ENCODE measurements around the gene FKBP2. TPM values are rescaled to one million over a fixed set of nuclear protein-coding genes. Genes with fewer than 3 reads are reported as not detected.

The FKBP2 gene
- total RNA-seq, 4 donors from 2014 or later, result 20.2 to 54.7 (median 27.6) TPM

- DNase-seq (peak in 1 of 2 donors; percentile 73), ATAC-seq (peak; percentile 3 to 13)
- H3K9me3 ChIP-seq, result no peaks in the 10 kb centered on the region
- H3K4me1 ChIP-seq, result peaks cover 22 to 25% of the 10 kb centered on the region in 2 donors
- peaks cover 0 to 5% (median 5%) of the 10 kb centered on the region in 3 donors for H3K27me3 ChIP-seq
- TF ChIP-seq POLR2A (IDR thresholded peaks at IDR 0.05) (no peak), CTCF (IDR thresholded peaks at IDR 0.05 in 4 of 5, conservative IDR thresholded peaks at IDR 0.05 in 1 of 5) (peak in 1 of 5 experiments; percentile 10)
- H3K27ac ChIP-seq, result peak overlapping the region; percentile 90 to 97 (median 94)
- H3K36me3 ChIP-seq, result peaks cover 0 to 5% of the 10 kb centered on the region in 2 donors
- peak overlapping the region; percentile 84 to 97 (median 90) for H3K4me3 ChIP-seq
- intact Hi-C loops (cut with DNase I; ENCODE audit: low total_unique reads), result loop anchor here (1.0 kb wide), 1 partner anchor 13 kb away; no protein-coding TSS in a partner anchor
- in situ Hi-C loops (cut with MboI; ENCODE audit: low sequenced_read_pairs in 4 of 4), result no loop called here
Observed at GRCh38 chr11:64285885-64286800, 45.2 kb downstream of the FKBP2 start.

DNA sequence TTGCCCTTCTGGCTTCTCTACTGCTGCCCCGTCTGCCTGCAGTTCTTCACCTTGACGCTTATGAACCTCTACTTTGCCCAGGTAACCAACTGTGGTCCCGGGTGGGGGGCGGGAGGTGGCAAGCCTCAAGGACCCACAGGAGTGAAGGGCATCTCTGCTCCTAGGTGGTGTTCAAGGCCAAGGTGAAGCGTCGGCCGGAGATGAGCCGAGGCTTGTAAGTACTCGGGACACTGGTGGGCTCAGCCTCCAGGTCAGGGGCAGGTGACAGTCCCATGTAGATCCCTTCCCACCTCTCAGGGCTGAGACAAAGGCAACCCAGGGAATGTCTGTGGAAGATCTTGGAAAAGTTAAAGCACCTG, 45.9 kb downstream of the FKBP2 start:
- Histone ChIP-seq H3K27ac (peak overlapping the region; percentile 10 to 97 (median 92)), H3K27me3 (peaks cover 0 to 10% (median 8%) of the 10 kb centered on the region in 3 donors), H3K4me3 (peak overlapping the region in 1 of 4 donors; percentile 84), H3K4me1 (peaks cover 22 to 25% of the 10 kb centered on the region in 2 donors), H3K9me3 (no peaks in the 10 kb centered on the region), H3K36me3 (peaks cover 0 to 5% of the 10 kb centered on the region in 2 donors)
- DNase-seq (no peak), ATAC-seq (no peak)
- intact Hi-C loops (cut with DNase I; ENCODE audit: low total_unique reads) (no loop called here), in situ Hi-C loops (cut with MboI; ENCODE audit: low sequenced_read_pairs in 4 of 4) (no loop called here)
- TF ChIP-seq CTCF (IDR thresholded peaks at IDR 0.05 in 4 of 5, conservative IDR thresholded peaks at IDR 0.05 in 1 of 5), result no peak
- TF ChIP-seq POLR2A (IDR thresholded peaks at IDR 0.05), result no peak

DNA sequence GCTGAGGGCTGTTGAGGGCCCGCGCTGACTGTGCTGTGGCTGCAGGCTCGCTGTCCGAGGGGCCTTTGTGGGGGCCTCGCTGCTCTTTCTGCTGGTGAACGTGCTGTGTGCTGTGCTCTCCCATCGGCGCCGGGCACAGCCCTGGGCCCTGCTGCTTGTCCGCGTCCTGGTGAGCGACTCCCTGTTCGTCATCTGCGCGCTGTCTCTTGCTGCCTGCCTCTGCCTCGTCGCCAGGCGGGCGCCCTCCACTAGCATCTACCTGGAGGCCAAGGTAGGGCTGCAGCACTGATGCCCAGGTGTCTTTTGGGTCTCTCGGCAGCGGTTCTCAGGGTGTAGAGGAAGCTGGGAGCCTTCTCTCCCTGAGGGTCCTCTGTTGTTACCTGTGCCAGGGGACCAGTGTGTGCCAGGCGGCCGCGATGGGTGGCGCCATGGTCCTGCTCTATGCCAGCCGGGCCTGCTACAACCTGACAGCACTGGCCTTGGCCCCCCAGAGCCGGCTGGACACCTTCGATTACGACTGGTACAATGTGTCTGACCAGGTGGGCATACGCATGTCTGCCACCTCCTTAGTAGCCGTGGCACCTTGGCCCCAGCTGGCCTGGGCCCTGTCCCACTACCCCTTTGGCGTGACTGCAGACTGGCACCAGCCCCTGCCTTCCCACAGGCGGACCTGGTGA, 46.9 kb downstream of the FKBP2 start:
- Histone ChIP-seq H3K9me3 (no peaks in the 10 kb centered on the region), H3K27me3 (peaks cover 7 to 18% (median 18%) of the 10 kb centered on the region in 3 donors), H3K27ac (no peak overlapping the region), H3K4me3 (no peak overlapping the region), H3K36me3 (no peaks in the 10 kb centered on the region), H3K4me1 (peaks cover 22 to 32% of the 10 kb centered on the region in 2 donors)
- in situ Hi-C loops (cut with MboI; ENCODE audit: low sequenced_read_pairs in 4 of 4), result no loop called here
- intact Hi-C loops (cut with DNase I; ENCODE audit: low total_unique reads), result no loop called here
- TF ChIP-seq POLR2A (IDR thresholded peaks at IDR 0.05) (no peak), CTCF (IDR thresholded peaks at IDR 0.05 in 4 of 5, conservative IDR thresholded peaks at IDR 0.05 in 1 of 5) (no peak)
- no peak for ATAC-seq
- DNase-seq, result no peak

DNA sequence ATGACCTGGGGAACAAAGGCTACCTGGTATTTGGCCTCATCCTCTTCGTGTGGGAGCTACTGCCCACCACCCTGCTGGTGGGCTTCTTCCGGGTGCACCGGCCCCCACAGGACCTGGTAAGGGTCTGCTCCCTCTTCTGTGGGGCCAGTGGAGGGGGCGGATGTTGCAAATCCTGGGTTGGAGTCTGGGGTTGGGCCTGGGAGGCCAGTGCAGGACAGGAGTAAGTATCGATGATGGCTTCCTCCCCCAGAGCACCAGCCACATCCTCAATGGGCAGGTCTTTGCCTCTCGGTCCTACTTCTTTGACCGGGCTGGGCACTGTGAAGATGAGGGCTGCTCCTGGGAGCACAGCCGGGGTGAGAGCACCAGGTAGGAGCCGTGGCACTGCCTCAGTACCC, 47.5 kb downstream of the FKBP2 start:
- ATAC-seq (no peak), DNase-seq (no peak)
- H3K27me3 ChIP-seq, result peaks cover 12 to 24% (median 23%) of the 10 kb centered on the region in 3 donors
- no peak overlapping the region for H3K4me3 ChIP-seq
- no peak overlapping the region for H3K27ac ChIP-seq
- intact Hi-C loops (cut with DNase I; ENCODE audit: low total_unique reads) (no loop called here), in situ Hi-C loops (cut with MboI; ENCODE audit: low sequenced_read_pairs in 4 of 4) (no loop called here)
- no peaks in the 10 kb centered on the region for H3K9me3 ChIP-seq
- no peaks in the 10 kb centered on the region for H3K36me3 ChIP-seq
- TF ChIP-seq CTCF (IDR thresholded peaks at IDR 0.05 in 4 of 5, conservative IDR thresholded peaks at IDR 0.05 in 1 of 5), result no peak
- TF ChIP-seq POLR2A (IDR thresholded peaks at IDR 0.05), result no peak
- H3K4me1 ChIP-seq, result peaks cover 19 to 28% of the 10 kb centered on the region in 2 donors

Data from gastrocnemius medialis (tissue), 4 donors.